B cell (primary cell): Measurements from ENCODE around the gene KDM3B. TPM values are rescaled to one million over a fixed set of nuclear protein-coding genes. Genes with fewer than 3 reads are reported as not detected.

Experiments
- ATAC-seq: fragments of 200-7000 bp; cut with Tn5 transposase; one replicate; pipeline ENCODE4 v1.10.0; 2021; ENCODE audit warnings: low read depth, mild to moderate bottlenecking, moderate number of reproducible peaks, moderate library complexity
- CTCF ChIA-PET: fragments of 350-600 bp; sonication (Branson Sonifier 250); formaldehyde crosslinking; loops from one replicate; lab custom pipeline; 2021; ENCODE audit warnings: antibody characterized with exemption, inconsistent platforms; lab: Charles Lee
- POLR2A ChIA-PET: fragments of 350-600 bp; sonication (Branson Sonifier 250); formaldehyde crosslinking; loops from one replicate; lab custom pipeline; 2021; ENCODE audit warnings: antibody characterized with exemption; lab: Charles Lee
- DNase-seq: peaks from one replicate; pipeline ENCODE4 v3.0.0; 2013
- H2AFZ ChIP-seq: 2 replicates; pipeline ENCODE4 v1.6.1; 2012; ENCODE audit warnings: mild to moderate bottlenecking, low read depth, low read length; ENCODE audit not compliant: insufficient read depth, poor library complexity, severe bottlenecking
- H3K27ac ChIP-seq, 2 donors: 1 replicate in 1 of 2; 2 replicates in 1 of 2; pipeline ENCODE4 v1.5.1; 2012 to 2013; ENCODE audit warnings: low read length in 2 of 2, mild to moderate bottlenecking in 2 of 2, moderate library complexity in 1 of 2
- H3K27me3 ChIP-seq, 4 experiments: fragments of 200-600 bp in 1 of 4; sonication (generic) in 1 of 4; replicated peaks in 1 of 4; 1 replicate in 2 of 4; 2 replicates in 2 of 4; pipeline versions ENCODE4 v1.6.1 to v1.7.0; 2013 to 2016; ENCODE audit warnings: low read length in 3 of 4, mild to moderate bottlenecking in 2 of 4, mixed read lengths in 1 of 4, moderate library complexity in 1 of 4; ENCODE audit not compliant: insufficient read depth in 4 of 4, control insufficient read depth in 3 of 4; ENCODE audit errors: control extremely low read depth in 1 of 4
- H3K36me3 ChIP-seq, 2 experiments: replicated peaks in 1 of 2; 1 replicate in 1 of 2; 2 replicates in 1 of 2; pipeline versions ENCODE4 v1.6.1 to v1.7.1; 2013; ENCODE audit warnings: low read length in 1 of 2; ENCODE audit not compliant: insufficient read depth in 2 of 2, control insufficient read depth in 1 of 2; ENCODE audit errors: control extremely low read depth in 1 of 2, extremely low read depth in 1 of 2
- H3K4me1 ChIP-seq, 2 donors: fragments of 200-600 bp in 1 of 2; sonication (generic) in 1 of 2; 1 replicate in 1 of 2; 2 replicates in 1 of 2; pipeline versions ENCODE4 v1.5.1 to v1.6.1; 2013 to 2017; ENCODE audit warnings: low read length in 2 of 2; ENCODE audit not compliant: control insufficient read depth in 2 of 2, insufficient read depth in 2 of 2
- H3K4me2 ChIP-seq: replicated peaks from 2 replicates; pipeline ENCODE3; 2012; ENCODE audit warnings: mild to moderate bottlenecking, low read depth, low read length; ENCODE audit not compliant: poor library complexity, severe bottlenecking
- H3K4me3 ChIP-seq, 5 experiments: fragments of 200-600 bp in 1 of 5; sonication (generic) in 1 of 5; 1 replicate in 3 of 5; 2 replicates in 2 of 5; pipeline versions ENCODE4 v1.5.1 to v1.7.0; 2011 to 2016; ENCODE audit warnings: low read length in 4 of 5, mild to moderate bottlenecking in 4 of 5, low read depth in 2 of 5, control low read depth in 1 of 5, moderate library complexity in 1 of 5; ENCODE audit not compliant: insufficient read depth in 1 of 5; ENCODE audit errors: control extremely low read depth in 1 of 5, extremely low read depth in 1 of 5
- H3K79me2 ChIP-seq: fragments of 200-600 bp; sonication (generic); one replicate; pipeline ENCODE4 v1.6.0; 2016; ENCODE audit warnings: low read length; ENCODE audit not compliant: control insufficient read depth, insufficient read depth
- H3K9ac ChIP-seq: fragments of 200-600 bp; sonication (generic); 2 replicates; pipeline ENCODE4 v1.6.1; 2017; ENCODE audit warnings: mild to moderate bottlenecking, low read length, moderate library complexity
- H3K9me3 ChIP-seq, 3 donors: one replicate each; pipeline versions ENCODE4 v1.6.1 to v1.7.1; 2013; ENCODE audit warnings: low read length in 2 of 3; ENCODE audit not compliant: control insufficient read depth in 2 of 3, insufficient read depth in 1 of 3; ENCODE audit errors: control extremely low read depth in 1 of 3
- H4K20me1 ChIP-seq: 2 replicates; pipeline ENCODE4 v1.6.0; 2012; ENCODE audit warnings: mild to moderate bottlenecking, low read length; ENCODE audit not compliant: insufficient read depth, control insufficient read depth, poor library complexity, severe bottlenecking
- H3K27ac Mint-ChIP-seq: one replicate; pipeline ENCODE4 v1.8.0; 2021; ENCODE audit warnings: mixed read lengths
- H3K27me3 Mint-ChIP-seq: one replicate; pipeline ENCODE4 v1.8.0; 2021; ENCODE audit warnings: mixed read lengths
- H3K4me1 Mint-ChIP-seq: one replicate; pipeline ENCODE4 v1.8.0; 2021; ENCODE audit warnings: mixed read lengths
- H3K4me3 Mint-ChIP-seq: one replicate; pipeline ENCODE4 v1.8.0; 2021; ENCODE audit warnings: mixed read lengths
- H3K9me3 Mint-ChIP-seq: one replicate; pipeline ENCODE4 v1.8.0; 2022; ENCODE audit warnings: mixed read lengths; ENCODE audit not compliant: insufficient read depth
- CTCF ChIP-seq: fragments of 200-600 bp; IDR thresholded peaks from one replicate; pipeline ENCODE4 v1.8.0; 2022; ENCODE audit warnings: antibody characterized with exemption, mild to moderate bottlenecking
- EZH2 ChIP-seq: IDR thresholded peaks from 2 replicates; pipeline ENCODE4 v1.6.1; 2012; ENCODE audit warnings: borderline replicate concordance, low read depth, mild to moderate bottlenecking, moderate library complexity, low read length; ENCODE audit not compliant: insufficient read depth, poor library complexity, severe bottlenecking
- WGBS: methylation state at CpG from one replicate; pipeline ENCODE4 v1.1.5; 2013; ENCODE audit warnings: missing lambda C conversion rate; ENCODE audit not compliant: insufficient coverage; 5-methylcytosine and 5-hydroxymethylcytosine counted together
- intact Hi-C: fragments of 100-400 bp; cut with micrococcal nuclease; formaldehyde crosslinking; loops from one replicate; pipeline ENCODE4 v1.10.0; 2022
- polyA plus RNA-seq: library from polyadenylated mRNA; depleted of rRNA; stranded (reverse); fragments of >200 nt; gene quantifications from 2 replicates; pipeline ENCODE4 v1.2.3, GENCODE V29; 2012
- total RNA-seq, 2 donors: library from RNA; stranded (reverse); fragments of 120-200 nt in 1 of 2; gene quantifications; 1 replicate in 1 of 2; 2 replicates in 1 of 2; pipeline versions ENCODE4 v1.2.3 to v1.2.4, GENCODE V29; 2013 to 2022

KDM3B gene
- total and polyA plus RNA-seq, 2 donors (not counting 1 experiment from before 2014, with no cell fraction given), result 41.8 to 99.9 TPM

GRCh38 chr5:138352722-138353559 is 456 bp downstream of the KDM3B start:
- H3K4me3 ChIP-seq, result peak overlapping the region; percentile 78 to 96 (median 89)
- H3K4me1 ChIP-seq, result peaks cover 25 to 30% of the 10 kb centered on the region in 2 donors
- peak overlapping the region; percentile 74 for H2AFZ ChIP-seq
- peak overlapping the region; percentile 97 for H3K27ac ChIP-seq
- H3K27me3 Mint-ChIP-seq, result no peaks in the 10 kb centered on the region
- peak; percentile 69 for TF ChIP-seq CTCF
- no peak for TF ChIP-seq EZH2
- peaks cover 48% of the 10 kb centered on the region for H3K4me1 Mint-ChIP-seq
- ATAC-seq, result peak; percentile 52
- H3K9me3 Mint-ChIP-seq, result no peaks in the 10 kb centered on the region
- H3K27me3 ChIP-seq, result no peaks in the 10 kb centered on the region
- ChIA-PET CTCF (interaction anchor here (0.6 to 9.3 kb wide), 44 partner anchors 14 to 1085 kb away, joined by 3 to 278 read pairs (median 4); partner anchors contain the start of genes BRD8, CDC23, CDC25C and CTNNA1), POLR2A (interaction anchor here (0.6 to 4.9 kb wide), 12 partner anchors 15 to 599 kb away, joined by 3 to 107 read pairs (median 6); partner anchors contain the start of genes CDC23, CDC25C, EGR1 and ETF1)
- H3K4me2 ChIP-seq, result peak overlapping the region; percentile 73
- H3K27ac Mint-ChIP-seq, result peak overlapping the region; percentile 96
- H3K36me3 ChIP-seq, result peaks cover 0 to 8% of the 10 kb centered on the region in 2 experiments
- H3K79me2 ChIP-seq, result peaks cover 58% of the 10 kb centered on the region
- peaks cover 0 to 7% (median 4%) of the 10 kb centered on the region in 3 donors for H3K9me3 ChIP-seq
- DNase-seq, result peak; percentile 86
- WGBS, result under 1% methylated on average over 83 of the region's 88 CpGs
- intact Hi-C loops, result loop anchor here (1.0 to 10.0 kb wide), 9 partner anchors 16 to 922 kb away; partner anchors contain the start of genes BRD8, CDC23, CDC25C and ETF1
- H4K20me1 ChIP-seq, result peaks cover 30% of the 10 kb centered on the region
- peak overlapping the region; percentile 94 for H3K9ac ChIP-seq
- peak overlapping the region; percentile 95 for H3K4me3 Mint-ChIP-seq
